GM06990 (cell line): ENCODE data around the gene KAT2B.

Experiments
- DNase-seq: peaks from one replicate; pipeline ENCODE4 v3.0.0-alpha.2; 2011; ENCODE audit not compliant: insufficient read length; ENCODE audit errors: extremely low read depth
- H3K27me3 ChIP-seq: replicated peaks from 2 replicates; pipeline ENCODE4 v1.6.0; 2011; ENCODE audit warnings: low read length; ENCODE audit not compliant: control insufficient read depth, insufficient read depth
- H3K36me3 ChIP-seq: 2 replicates; pipeline ENCODE4 v1.5.1; 2011; ENCODE audit warnings: low read length; ENCODE audit not compliant: control insufficient read depth, insufficient read depth
- H3K4me3 ChIP-seq: replicated peaks from 2 replicates; pipeline ENCODE4 v1.5.1; 2011; ENCODE audit warnings: low read depth, mild to moderate bottlenecking, control low read depth, low read length
- TF ChIP-seq, protein P1 (sequence below): IDR thresholded peaks from 2 replicates; pipeline ENCODE4 v1.5.1; 2011; ENCODE audit warnings: low read length, control low read depth, mild to moderate bottlenecking, inconsistent platforms; ENCODE audit not compliant: insufficient read depth, poor library complexity, severe bottlenecking

Gene KAT2B

GRCh38 chr3:20051123-20051806 lies 11.0 kb downstream of the KAT2B start:
- Histone ChIP-seq H3K4me3 (no peak overlapping the region), H3K36me3 (no peaks in the 10 kb centered on the region), H3K27me3 (no peaks in the 10 kb centered on the region)
- no peak for DNase-seq
- TF ChIP-seq, protein P1, sequence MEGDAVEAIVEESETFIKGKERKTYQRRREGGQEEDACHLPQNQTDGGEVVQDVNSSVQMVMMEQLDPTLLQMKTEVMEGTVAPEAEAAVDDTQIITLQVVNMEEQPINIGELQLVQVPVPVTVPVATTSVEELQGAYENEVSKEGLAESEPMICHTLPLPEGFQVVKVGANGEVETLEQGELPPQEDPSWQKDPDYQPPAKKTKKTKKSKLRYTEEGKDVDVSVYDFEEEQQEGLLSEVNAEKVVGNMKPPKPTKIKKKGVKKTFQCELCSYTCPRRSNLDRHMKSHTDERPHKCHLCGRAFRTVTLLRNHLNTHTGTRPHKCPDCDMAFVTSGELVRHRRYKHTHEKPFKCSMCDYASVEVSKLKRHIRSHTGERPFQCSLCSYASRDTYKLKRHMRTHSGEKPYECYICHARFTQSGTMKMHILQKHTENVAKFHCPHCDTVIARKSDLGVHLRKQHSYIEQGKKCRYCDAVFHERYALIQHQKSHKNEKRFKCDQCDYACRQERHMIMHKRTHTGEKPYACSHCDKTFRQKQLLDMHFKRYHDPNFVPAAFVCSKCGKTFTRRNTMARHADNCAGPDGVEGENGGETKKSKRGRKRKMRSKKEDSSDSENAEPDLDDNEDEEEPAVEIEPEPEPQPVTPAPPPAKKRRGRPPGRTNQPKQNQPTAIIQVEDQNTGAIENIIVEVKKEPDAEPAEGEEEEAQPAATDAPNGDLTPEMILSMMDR: no peak

- no peaks in the 10 kb centered on the region for H3K27me3 ChIP-seq
- no peaks in the 10 kb centered on the region for H3K36me3 ChIP-seq
- TF ChIP-seq, protein P1: no peak
- no peak for DNase-seq
- no peak overlapping the region for H3K4me3 ChIP-seq
Measured at GRCh38 chr3:20052851-20053250, 12.6 kb downstream of the KAT2B start.

DNA sequence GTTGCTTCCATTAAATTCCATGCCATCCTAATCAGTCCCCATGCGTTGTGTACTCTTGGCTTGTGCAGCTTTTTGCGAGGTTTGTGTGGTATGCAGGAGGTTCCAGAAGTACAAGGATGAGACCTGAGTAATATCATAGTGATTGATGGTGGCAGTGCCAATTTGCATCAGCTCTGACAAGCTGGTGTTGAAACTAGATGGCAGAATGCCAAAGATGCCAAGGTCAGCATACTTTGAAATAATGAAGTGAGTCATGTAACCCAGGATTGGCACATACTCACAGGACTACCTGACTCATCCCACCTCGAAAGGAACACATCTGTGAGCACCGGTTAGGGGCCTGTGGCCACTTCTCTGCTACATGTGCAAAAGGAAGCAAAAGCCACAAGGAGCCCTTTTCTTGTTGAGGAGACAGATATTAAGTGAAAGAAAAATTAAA lies 14.3 kb downstream of the KAT2B start:
- DNase-seq: no peak
- no peaks in the 10 kb centered on the region for H3K36me3 ChIP-seq
- H3K27me3 ChIP-seq: no peaks in the 10 kb centered on the region
- TF ChIP-seq, protein P1: no peak
- no peak overlapping the region for H3K4me3 ChIP-seq

- TF ChIP-seq, protein P1: no peak
- no peaks in the 10 kb centered on the region for H3K36me3 ChIP-seq
- no peak for DNase-seq
- no peak overlapping the region for H3K4me3 ChIP-seq
- H3K27me3 ChIP-seq: no peaks in the 10 kb centered on the region
Measured at GRCh38 chr3:20055020-20055775, 15.0 kb downstream of the KAT2B start.

- no peak for DNase-seq
- Histone ChIP-seq H3K4me3 (no peak overlapping the region), H3K36me3 (no peaks in the 10 kb centered on the region), H3K27me3 (no peaks in the 10 kb centered on the region)
- TF ChIP-seq, protein P1: no peak
Measured at GRCh38 chr3:20055842-20056241, 15.6 kb downstream of the KAT2B start.
